Suppressor macrophage treated with lipopolysaccharide for 4 hours (primary cell): Measurements from ENCODE around the gene BOLA2B.
"Not testable (repeated sequence)": the region's sequence is repeated elsewhere in the genome, so short reads cannot be mapped to it uniquely, and the experiment has no call there.

Source experiments
- DNase-seq: peaks from one replicate; pipeline ENCODE4 v3.0.0-alpha.2; 2020

Gene BOLA2B

DNA sequence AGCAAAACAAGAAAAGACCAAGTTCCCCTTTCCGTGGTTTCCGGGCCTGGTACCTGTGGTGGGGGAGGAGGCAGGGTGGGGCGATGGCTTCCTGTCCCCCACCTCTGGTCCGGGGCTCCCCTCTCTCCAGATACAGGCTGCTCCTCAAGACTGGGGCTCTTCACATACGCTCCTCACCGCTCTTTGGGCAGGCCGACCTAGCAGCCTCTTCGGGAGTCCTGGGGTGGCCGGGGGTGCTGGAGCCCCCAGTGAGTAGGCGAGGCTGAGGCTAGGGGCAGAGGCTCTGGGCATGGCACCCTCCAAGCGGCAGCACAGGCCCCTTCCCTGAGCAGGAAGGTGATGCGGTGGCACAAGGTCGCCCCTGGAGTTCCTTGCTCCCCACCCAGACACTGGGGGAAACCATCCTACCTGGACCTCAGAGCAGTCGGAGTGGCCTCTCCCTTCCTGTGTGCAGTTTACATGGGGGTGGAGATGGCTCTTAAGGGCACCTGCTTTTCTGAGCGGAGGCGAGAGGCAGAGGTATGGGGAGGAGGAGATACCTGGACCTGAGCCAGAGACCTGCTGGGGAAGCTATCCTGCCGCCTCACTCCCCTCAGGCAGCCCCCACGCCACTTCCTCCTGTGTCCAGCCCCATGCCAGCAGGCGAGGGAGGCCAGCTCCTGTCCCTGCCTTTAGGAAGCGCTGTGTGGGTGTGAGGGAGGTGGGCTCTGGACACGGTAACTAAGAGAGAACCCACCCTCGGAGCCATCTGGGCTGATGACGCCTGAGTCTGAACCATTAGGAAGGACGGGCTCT is 9.2 kb downstream of the BOLA2B start:
- DNase-seq, result no peak

DNA sequence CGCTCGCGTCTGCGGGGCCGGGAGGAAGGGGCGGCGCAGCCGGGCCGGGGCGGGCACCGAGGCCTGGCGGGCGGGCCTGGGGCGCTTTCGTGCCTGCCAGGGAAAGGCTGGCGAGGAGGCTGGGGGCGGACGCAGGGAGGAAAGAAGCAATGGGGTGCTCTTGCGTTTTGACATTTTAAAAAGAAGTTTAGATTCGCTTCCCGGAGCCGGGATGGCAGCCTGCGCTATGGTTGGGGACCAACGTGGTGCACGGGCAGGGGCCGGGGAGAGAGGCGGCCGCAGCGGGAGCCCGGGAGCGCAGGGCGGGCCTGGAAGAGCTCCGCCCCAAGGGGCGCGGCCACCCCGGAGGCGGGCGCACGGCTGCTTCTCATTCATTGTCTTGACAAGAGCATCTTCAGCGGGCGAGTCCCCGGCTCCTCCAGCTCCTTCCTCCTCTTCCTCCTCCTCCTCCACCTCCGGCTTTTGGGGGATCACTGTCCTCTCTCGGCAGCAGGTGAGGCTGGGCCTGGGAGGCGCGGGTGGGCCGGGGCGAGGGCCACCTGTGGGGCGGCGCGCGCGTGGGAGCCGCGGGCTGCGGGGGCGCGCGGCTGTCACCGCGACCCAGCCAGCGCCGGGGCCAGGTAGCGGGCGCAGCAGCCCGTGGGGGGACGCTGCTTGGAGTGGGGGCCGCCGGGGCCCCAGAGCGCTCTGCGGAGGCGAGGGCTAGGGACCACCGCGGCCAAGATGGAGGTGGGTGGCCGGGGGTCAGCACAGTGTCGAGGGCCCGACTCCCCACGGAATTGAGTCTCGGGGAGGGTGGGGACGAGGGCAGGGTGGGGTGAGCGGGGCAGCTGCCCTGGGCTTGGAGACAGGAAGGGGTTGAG is 10.0 kb downstream of the BOLA2B start, which contains the start of gene CORO1A:
TSS of gene CORO1A (plus strand) at position 370 of the 863 bp plus-strand sequence. CDS start 1,608 bp downstream, outside the sequence.
- DNase-seq, result peak; percentile 84

DNA sequence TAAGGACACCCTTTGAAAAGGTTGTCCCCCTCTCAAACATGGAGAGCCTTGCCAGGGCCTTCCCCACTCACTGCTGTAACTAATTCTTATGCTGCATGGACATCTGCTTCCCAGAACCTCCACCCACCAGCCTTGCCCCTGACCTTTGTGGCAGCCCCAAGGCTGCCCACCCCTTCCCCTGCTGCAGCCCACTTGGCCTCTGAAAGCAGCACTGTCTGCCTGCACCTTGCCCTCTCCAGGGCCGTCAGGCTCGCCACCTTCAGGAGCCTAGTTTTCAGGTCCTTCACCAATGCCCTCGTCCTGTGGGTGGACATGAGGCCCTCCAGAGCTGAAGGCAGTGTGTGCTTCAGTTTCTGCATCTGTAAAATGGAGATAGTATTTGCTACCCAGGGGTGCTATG is 12.7 kb downstream of the BOLA2B start:
- no peak for DNase-seq

DNA sequence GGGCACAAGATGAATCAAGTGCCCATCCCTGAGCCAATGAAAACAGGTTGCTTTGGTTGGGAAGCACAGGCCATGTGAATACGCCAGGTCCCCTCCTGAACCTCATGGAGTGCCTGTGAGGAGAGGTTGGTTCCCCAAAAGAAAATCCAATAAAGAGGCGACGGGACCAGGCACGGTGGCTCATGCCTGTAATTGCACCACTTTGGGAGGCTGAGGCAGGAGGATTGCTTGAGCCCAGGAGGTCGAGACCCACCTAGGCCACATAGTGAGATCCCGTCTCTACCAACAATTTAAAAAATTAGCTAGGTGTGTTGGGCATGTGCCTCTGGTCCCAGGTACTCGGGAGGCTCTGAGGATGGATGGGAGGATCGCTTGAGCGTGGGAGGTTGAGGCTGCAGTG is 13.5 kb downstream of the BOLA2B start:
- no peak for DNase-seq

DNA sequence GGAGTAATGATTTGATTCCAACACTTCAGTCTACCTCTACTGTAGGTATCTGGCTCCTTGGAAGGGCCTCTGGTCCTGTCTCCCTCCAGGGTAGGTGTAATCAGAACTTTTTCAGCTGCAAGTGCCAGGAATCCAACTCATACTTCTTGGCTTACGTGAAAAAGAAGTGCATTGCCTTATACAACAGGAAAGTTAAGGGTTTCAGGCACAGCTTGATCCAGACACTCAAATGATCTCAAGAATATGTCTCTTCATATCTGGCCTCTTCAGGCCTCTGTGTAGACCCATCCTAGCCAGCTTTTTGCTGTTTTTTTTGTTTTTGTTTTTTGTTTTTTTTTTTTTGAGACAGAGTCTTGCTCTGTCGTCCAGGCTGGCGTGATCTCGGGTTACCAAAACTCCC is 14.3 kb downstream of the BOLA2B start:
- DNase-seq, result no peak

DNA sequence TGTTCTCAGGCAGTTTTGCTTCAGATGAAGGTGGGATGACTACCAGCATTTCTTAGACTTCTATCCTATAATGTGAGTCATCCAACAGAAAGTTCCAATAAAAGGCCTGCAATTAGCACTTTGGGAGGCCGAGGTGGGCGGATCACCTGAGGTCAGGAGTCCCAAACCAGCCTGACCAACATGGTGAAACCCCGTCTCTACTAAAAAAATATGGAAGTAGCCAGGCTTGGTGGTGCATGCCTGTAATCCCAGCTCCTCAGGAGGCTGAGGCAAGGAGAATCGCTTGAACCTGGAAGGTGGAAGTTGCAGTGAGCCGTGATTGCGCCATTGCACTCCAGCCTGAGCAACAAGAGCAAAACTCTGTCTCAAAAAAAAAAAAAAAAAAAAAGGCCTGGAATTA is 16.6 kb downstream of the BOLA2B start:
- not testable (repeated sequence) for DNase-seq

DNA sequence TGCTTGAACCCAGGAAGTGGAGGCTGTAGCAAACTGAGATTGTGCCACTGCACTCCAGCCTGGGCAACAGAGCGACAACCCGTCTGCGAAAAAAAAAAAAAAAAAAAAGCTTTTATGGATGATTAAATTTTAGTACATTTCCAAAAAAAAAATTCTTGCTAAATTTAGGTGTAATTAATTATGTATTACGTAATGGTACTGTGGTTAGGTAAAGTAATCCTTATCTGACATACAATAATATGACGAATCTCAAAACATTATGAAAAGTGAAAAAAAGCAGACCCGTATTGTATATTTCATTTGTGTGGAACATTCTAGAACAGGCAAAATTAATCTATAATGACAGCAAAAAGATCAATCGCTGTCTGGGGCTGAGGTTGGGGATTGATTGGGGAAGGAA is 20.4 kb downstream of the BOLA2B start:
- no peak for DNase-seq

DNA sequence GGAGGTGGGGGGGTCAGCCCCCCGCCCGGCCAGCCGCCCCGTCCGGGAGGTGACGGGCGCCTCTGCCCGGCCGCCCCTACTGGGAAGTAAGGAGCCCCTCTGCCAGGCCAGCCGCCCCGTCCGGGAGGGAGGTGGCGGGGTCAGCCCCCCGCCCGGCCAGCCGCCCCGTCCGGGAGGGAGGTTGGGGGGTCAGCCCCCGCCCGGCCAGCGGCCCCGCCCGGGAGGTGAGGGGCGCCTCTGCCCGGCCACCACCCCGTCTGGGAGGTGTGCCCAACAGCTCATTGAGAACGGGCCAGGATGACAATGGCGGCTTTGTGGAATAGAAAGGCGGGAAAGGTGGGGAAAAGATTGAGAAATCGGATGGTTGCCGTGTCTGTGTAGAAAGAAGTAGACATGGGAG is 23.3 kb downstream of the BOLA2B start:
- DNase-seq, result not testable (repeated sequence)

DNA sequence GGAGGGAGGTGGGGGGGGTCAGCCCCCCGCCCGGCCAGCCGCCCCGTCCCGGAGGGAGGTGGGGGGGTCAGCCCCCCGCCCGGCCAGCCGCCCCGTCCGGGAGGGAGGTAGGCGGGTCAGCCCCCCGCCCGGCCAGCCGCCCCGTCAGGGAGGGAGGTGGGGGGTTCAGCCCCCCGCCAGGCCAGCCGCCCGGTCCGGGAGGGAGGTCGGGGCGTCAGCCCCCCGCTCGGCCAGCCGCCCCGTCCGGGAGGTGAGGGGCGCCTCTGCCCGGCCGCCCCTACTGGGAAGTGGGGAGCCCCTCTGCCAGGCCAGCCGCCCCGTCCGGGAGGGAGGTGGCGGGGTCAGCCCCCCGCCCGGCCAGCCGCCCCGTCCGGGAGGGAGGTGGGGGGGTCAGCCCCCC is 24.1 kb downstream of the BOLA2B start:
- not testable (repeated sequence) for DNase-seq

DNA sequence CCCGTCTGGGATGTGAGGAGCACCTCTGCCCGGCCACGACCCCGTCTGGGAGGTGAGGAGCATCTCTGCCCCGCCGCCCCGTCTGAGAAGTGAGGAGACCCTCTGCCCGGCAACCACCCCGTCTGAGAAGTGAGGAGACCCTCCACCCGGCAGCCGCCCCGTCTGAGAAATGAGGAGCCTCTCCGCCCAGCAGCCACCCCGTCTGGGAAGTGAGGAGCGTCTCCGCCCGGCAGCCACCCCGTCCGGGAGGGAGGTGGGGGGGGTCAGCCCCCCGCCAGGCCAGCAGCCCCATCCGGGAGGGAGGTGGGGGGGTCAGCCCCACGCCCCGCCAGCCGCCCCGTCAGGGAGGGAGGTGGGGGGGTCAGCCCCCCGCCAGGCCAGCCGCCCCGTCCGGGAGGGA is 24.7 kb downstream of the BOLA2B start:
- DNase-seq, result not testable (repeated sequence)

DNA sequence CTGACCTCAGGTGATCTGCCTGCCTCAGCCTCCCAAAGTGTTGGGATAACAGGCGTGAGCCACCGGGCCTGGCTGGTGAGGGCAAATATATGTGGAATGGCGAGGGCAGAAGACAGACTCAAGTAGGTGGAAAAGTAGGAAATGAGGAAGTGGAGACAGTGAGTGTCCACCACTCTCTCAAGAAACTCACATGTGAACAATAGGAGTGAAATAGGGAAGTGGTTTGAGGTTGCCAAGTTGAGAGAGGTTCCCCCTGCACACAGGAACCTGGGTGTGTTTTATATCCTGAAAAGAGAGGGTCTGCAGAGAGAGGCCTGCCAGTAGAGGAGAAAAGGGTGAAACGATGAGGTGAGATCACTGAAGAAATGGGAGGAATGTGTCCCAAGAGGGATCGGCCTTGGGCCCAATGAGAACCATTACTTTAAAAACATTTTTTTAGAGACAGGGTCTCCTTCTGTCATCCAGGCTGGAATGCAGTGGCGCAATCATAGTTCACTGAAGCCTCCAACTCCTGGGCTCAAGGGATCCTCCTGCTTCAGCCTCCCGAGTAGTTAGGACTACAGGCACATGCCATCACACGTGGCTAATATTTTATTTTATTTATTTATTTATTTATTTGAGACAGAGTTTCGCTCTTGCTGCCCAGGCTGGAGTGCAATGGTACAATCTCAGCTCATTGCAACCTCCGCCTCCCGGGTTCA is 27.1 kb downstream of the BOLA2B start:
- peak; percentile 82 for DNase-seq

DNA sequence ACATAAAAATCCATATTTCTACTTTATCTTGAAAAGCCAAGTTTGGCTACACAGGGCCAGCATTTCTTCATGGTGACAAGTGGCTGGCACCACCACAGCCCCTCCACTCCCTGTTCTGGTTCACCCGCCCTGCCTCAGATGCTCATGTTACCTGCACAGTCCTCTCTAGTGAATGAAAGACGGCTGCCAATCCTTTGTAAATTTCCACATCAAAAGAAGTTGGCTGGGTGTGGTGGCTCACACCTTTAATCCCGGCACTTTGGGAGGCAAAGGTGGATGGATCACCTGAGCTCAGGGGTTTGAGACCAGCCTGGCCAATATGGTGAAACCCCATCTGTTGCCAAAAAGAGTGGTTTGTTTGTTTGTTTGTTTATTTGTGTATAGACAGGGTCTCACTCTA is 29.9 kb downstream of the BOLA2B start:
- no peak for DNase-seq

DNA sequence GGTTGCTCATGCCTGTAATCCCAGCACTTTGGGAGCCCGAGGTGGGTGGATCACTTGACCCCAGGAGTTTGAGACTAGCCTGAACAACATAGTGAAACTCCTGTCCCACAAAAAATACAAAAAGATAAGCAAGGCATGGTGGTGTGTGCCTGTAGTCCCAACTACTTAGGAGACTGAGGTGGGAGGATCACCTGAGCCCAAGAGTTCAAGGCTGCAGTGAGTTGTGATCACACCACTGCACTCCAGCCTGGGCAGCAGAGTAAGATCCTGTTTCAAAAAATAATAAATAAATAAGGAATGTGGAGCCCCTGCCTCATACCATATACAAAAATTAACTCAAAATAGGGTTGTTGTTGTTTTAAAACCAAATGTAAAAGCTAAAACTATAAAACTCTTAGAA is 36.3 kb downstream of the BOLA2B start:
- DNase-seq, result no peak

DNA sequence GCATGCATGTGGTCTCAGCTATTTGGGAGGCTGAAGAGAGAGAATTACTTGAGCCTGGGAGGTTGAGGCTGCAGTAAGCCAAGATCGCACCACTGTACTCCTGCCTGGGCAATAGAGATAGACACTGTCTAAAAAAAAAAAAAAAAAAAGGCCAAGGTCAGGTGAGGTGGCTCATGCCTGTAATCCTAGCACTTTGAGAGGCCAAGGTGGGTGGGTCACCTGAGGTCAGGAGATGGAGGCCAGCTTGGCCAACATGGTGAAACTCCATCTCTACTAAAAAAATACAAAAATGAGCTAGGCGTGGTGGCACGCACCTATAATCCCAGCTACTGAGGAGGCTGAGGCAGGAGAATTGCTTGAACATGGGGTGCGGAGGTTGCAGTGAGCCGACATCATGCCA is 38.3 kb downstream of the BOLA2B start:
- DNase-seq, result no peak

DNA sequence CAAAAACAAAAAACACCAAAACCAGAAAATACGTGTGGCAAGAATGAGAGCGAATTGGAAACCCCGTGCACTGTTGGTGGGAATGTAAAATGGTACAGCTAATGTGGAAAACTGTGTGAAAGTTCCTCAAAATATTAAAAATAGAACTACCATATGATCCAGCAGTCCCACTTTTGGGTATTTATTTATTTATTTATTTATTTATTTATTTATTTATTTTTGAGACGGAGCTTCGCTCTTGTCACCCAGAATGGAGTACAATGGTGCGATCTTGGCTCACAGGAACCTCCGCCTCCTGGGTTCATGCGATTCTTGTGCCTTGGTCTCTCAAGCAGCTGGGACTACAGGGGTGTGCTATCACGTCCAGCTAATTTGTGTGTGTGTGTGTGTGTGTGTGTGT is 40.9 kb downstream of the BOLA2B start:
- no peak for DNase-seq

DNA sequence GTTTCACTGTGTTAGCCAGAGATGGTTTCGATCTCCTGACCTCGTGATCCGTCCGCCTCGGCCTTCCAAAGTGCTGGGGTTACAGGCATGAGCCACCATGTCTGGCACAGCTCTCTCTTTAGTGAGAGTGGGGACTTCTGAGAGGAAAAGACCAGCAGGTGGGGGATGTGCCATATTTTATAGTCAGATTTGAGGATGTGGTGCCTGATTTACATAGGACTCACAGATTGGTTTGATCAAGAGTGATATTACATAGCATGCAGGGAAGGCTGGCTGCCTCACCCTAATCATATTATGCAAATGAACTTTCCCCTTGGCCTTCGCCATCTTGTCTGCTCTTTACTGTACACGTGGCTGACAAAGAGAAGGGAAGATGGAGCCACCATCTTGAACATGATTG is 42.4 kb downstream of the BOLA2B start:
- DNase-seq, result no peak

DNA sequence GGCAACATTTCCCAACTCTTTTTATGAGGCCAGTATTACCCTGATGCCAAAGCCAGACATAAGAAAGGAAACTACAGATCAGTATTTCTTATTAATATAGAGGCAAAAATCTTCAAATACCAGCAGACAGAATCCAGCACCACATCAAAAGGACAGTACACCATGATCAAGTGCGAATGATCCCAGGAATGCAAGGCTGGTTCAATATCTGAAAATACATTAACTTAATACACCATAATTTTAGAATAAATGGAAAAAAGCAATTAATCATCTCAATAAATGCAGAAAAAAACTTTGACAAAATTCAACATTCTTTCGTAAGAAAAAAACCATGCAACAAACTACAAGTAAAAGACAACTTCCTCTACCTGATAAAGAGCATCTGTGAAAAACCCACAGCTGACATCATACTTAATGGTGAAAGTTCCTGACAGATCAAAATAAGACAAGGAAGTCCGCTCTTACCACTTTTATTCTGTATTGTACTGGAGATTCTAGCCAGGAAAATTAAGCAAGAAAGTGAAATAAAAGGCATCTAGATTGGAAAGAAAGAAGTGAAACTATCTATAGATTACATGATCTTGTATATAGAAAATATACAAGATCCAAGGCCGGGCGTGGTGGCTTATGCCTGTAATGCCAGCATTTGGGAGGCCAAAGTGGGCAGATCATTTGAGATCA is 44.1 kb downstream of the BOLA2B start:
- peak; percentile 75 for DNase-seq

DNA sequence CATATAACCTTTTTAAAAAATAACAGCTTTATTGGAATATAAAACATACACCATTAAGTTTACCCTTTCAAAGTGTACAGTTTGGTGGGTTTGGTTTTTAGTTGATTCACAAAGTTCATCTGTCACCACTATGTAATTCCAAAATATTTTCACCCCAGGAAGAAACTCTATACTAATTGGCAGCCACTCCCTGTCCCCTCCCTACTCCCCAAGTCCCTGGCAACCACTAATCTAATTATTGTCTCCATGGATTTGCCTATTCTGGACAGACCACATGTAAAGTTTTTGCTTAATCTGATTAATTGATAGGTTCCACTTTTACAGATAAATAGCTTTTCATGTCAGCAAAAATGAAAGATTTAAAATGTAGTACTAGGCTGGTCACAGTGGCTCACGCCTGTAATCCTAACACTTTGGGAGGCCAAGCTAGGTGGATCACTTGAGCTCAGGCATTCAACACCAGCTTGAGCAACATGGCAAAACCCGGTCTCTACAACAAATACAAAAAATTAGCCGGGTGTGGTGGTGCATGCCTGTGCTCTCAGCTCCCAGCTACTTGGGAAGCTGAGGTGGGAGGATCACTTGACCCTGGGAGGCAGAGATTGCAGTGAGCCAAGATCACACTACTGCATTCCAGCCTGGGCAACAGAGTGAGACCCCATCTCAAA is 45.5 kb downstream of the BOLA2B start:
- no peak for DNase-seq

DNA sequence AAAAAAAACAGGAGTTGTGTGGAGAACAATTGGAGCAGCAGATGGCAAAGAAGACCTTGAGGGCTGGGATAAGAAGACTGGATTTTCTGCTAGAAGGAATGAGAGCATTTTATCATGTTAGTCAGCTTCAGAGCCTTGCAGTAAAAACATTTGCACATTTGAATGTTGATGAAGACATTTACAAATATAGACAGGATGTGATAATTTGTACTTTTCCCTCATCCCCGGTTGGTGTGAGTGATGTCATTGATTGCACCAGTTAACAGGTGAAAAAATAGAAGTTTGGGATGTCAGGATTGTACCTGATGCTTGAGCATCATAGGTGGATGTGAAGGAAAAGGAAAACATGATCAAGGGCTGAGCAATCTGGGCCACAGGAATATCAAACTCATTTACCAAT is 47.8 kb downstream of the BOLA2B start:
- no peak for DNase-seq

DNA sequence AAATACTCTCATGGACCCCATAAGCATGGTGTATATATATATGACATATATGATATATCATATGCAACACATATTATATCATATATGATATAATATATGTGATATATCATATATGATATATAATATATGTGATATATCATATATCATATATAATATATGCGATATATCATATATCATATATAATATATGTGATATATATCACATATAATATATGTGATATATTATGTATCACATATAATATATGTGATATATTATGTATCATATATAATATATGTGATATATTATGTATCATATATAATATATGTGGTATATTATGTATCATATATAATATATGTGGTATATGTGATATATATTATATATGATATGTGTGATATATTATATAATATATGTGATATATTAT is 48.5 kb downstream of the BOLA2B start:
- DNase-seq, result no peak

DNA sequence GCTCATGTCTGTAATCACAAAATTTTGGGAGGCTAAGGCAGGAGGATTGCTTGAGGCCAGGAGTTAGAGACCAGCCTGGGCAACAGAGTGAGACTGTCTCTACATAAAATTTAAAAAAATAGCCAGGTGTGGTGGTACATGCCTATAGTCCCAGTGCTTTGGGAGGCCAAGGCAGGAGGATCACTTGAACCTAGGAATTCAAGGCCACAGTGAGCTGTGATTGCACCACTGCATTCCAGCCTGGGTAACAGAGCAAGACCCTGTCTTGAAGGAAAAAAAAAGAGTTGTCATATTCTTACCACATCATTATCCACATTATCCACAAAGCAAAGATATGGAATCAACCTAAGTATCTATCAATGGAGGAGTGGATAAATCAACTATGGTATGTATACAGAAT is 49.4 kb downstream of the BOLA2B start:
- no peak for DNase-seq

DNA sequence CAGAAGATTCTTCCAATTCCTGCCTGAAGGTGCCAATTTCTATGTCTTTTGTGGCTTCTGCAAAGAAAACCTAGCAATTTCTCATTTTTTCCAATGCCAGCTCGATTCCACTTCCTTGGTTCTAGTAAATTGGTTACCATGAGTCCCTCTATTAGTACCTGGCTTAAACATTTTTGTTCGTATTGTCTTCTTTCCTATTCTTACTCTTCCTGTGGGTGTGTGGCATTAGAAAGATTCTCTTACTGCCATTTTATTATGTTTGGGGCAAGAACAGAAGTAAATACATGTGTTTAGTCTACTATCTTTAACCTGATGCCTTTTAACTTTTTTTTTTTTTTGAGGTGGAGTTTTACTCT is 50.1 kb downstream of the BOLA2B start:
- no peak for DNase-seq
